NCI-H2107 (cell line): ENCODE results near the gene CDSN.
"Not testable (repeated sequence)": the region's sequence is repeated elsewhere in the genome, so short reads cannot be mapped to it uniquely, and the experiment has no call there.

Experiments
- DNase-seq: peaks from one replicate; lab custom pipeline; 2025; lab: John Stamatoyannopoulos, UW

CDSN gene, protein sequence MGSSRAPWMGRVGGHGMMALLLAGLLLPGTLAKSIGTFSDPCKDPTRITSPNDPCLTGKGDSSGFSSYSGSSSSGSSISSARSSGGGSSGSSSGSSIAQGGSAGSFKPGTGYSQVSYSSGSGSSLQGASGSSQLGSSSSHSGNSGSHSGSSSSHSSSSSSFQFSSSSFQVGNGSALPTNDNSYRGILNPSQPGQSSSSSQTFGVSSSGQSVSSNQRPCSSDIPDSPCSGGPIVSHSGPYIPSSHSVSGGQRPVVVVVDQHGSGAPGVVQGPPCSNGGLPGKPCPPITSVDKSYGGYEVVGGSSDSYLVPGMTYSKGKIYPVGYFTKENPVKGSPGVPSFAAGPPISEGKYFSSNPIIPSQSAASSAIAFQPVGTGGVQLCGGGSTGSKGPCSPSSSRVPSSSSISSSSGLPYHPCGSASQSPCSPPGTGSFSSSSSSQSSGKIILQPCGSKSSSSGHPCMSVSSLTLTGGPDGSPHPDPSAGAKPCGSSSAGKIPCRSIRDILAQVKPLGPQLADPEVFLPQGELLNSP

GRCh38 chr6:31120151-31120915, at the start of gene CDSN:
Gene CDSN (minus strand): TSS chr6:31120446. CDS start chr6:31120419, 27 bp downstream.
- DNase-seq: no peak

GRCh38 chr6:31169123-31169857, 49.0 kb upstream of the CDSN start:
- DNase-seq: no peak

DNA sequence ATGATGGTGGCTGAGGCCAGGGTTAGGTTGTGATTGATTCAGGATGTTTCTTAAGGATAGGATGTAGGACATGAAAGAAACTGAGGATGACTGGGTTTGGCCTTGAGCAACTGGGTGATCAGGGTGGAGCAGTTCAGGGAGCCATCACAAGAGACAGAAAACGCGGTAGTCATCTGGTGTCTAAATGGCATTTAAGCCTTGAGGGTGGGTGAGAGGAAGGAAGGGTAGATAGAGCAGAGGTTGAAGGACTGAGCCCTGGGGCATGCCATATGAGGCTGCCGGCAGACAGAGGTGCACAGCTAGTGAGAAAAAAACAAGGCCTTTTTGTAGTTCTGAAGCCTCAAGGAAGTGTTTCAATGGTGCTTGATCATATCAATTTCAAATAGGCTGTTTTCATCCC, 48.4 kb upstream of the CDSN start:
- no peak for DNase-seq

DNA sequence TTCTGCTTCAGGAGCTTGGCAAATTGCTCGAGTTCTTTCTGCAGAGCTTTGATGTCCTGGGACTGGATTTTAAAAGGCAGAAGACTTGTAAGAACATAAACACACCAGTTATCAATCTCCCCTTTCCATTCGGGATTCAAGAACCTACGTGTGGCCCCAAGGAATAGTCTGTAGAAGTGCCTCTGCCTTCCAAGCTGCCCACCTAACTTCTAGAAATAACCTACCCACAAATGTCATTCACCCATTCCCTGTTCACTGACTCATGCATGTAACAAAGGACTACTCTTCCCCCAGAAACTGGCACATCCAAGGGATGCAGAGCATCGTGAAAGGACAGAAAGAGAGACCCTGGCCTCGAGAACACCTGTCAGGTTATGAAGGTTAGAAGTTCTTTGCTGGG, 45.7 kb upstream of the CDSN start:
- DNase-seq: no peak

DNA sequence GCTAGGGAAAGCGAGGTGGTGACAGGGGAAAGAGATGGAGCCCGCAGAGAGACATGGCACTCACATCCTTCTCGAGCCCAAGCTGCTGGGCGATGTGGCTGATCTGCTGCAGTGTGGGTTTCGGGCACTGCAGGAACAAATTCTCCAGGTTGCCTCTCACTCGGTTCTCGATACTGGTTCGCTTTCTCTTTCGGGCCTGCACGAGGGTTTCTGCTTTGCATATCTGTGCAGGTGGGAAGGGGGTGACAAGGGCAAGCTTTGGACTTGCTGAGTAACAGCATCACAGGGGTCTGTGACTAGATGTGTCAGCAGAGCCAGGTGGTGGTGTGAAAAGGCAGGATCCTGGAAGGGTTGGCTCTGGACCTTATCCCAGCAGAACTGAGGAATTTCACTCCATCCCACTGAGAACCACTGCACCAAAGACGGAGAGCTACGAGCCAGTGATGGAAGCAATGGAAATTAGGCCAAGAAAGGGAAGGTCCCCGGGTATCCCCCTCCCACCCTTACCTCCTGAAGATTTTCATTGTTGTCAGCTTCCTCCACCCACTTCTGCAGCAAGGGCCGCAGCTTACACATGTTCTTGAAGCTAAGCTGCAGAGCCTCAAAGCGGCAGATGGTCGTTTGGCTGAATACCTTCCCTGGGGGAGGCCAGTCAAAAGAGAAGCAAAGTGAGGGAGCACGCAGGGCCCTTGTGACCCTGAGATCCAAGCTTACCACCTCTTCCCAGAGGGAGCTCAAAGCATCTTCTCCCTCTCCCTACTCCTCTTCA, 45.0 kb upstream of the CDSN start:
- DNase-seq: not testable (repeated sequence)

DNA sequence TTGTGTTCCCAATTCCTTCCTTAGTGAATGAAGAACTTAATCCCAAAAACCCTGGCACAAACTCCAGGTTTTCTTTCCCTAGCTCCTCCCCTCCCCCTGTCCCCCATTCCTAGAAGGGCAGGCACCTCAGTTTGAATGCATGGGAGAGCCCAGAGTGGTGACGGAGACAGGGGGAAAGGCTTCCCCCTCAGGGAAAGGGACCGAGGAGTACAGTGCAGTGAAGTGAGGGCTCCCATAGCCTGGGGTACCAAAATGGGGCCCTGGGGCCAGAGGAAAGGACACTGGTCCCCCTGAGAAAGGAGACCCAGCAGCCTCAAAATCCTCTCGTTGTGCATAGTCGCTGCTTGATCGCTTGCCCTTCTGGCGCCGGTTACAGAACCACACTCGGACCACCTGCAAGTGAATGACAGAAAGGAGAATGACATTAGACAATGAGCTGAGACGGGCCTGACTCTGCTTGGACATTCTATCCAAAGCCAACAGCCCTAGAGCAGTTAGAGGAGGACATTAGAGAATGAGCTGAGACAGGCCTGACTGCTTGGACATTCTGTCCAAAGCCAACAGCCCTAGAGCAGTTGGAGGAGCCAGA, 44.3 kb upstream of the CDSN start:
- DNase-seq: not testable (repeated sequence)

DNA sequence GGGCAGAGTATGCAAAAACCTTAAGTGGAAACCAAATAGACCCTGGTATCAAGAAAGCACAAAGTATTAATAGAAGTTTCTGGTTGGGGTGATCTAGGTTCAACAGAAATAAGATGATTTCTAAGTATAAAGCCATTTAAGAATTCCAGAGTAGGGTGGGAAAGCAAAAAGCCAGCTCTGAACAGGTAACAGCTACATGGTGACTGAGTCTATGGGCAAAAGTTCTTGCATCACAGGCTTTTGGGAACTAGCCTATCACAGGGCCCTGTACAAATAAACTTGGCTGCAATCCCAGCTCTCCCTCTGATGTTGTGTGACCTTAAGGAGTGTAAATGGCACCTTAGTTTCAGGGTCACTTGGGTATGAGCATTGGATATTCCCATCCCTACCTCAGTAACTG, 43.7 kb upstream of the CDSN start:
- DNase-seq: no peak

DNA sequence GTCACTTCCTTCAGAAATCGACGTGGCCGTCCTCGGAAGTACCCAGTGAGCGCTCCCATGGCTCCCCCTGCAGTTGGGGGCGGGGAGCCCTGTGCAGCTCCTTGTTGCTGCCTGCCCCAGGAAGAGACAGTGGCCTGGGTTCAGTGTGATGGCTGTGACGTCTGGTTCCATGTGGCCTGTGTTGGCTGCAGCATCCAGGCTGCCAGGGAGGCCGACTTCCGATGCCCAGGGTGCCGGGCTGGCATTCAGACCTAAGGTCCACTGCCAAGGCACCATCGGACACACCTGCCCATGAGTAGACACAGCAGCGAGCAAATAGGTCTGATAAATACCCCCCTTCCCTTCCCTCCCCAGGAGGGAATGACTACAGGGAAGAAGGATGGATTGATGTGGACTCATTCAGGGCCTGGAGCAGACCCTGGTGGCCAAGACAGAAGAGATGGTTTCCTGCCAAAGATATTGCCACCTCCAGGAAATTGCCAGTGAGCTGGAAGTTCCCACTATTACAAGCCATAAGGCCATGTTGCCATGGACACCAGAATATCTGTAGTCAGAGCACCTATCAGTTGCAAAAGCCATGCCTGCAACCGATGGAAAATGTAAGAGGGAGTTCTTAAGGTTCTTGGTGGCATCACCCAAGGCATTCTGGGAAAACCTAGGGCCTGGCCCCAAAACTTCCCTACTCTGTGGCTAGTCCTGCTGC, 42.4 kb upstream of the CDSN start:
- no peak for DNase-seq

GRCh38 chr6:31161216-31162126, 41.2 kb upstream of the CDSN start:
- DNase-seq: no peak

DNA sequence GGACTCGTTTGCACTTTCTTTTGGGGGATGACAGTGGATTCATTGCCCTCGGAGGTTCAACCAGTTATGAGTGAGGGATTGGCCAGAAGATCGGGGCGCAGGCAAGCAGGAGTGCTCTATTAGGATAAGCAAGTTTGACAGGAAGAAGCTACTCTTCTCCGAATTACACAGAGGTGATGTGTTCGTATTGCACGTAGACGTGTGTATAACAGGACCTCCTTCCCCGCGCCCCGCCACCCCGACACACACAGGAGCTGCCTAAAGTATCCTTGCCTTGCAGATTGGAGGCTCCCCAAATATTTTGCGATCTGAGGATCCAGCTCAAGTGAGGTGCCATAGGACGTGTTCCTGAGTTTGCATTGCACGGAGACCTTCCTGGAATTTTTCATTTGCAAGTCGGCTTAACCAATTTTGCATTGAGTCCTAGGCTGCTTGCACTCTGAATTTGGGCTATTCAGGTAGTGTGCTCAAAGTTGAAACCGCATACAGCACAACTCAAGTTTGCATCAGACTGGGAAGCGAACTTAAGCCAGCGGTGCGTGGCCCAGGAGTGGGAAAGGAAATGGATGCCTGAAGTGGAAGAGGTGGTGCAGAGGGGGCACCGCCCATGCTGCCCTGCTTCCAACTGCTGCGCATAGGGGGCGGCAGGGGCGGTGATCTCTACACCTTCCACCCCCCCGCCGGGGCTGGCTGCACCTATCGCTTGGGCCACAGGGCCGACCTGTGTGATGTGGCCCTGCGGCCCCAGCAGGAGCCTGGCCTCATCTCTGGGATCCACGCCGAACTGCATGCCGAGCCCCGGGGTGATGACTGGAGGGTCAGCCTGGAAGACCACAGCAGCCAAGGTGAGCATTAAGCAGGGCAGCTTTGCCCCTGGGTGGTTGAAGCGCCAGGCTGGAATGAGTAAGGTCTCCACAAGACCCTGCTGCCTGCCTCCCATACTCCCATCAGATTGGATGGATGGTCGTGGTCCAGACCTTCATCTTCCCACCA, 38.9 kb upstream of the CDSN start:
- DNase-seq: no peak

GRCh38 chr6:31158140-31158862, 38.1 kb upstream of the CDSN start, which contains the start of gene TCF19:
Gene TCF19 (plus strand): TSS chr6:31158589. CDS start chr6:31159470, 881 bp downstream.
- DNase-seq: peak; percentile 93

DNA sequence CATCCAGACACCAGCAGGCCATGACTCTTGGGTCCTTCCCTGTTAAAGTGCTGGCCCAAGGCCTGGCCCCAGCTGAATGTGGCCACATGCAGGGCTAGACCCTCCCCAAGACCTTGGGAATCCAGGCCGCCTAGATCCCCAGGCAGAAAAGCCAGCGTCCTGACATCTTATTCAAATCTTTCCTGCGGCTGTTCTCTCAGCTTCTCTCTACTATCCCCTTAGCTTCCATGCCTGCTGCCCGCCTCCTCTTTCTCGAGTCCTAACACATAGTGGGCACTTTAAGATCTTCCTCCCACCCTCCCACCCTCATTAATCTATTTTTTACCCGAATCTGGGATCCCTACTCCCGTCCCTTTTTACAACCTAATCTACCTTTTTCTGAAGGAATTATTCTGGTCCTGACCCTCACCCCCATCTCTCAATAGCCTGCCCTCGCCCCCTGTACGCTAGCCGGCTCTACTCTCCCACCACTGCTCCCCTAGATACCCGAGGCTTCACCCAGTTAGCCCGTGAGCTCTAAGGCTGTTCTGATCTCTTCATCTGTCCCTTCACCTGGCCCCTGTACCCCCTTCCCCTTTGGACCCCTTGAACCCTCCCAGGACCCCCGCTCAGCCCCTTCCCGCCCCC, 37.4 kb upstream of the CDSN start, which contains the start of gene CCHCR1:
Gene CCHCR1, minus strand, starts transcription at position 290 of the 627 bp plus-strand sequence. Its CDS starts 202 bp downstream, at position 88.
- no peak for DNase-seq

GRCh38 chr6:31156641-31157040, 36.4 kb upstream of the CDSN start:
- no peak for DNase-seq

- no peak for DNase-seq
Observed at GRCh38 chr6:31154436-31154835, 34.2 kb upstream of the CDSN start.

GRCh38 chr6:31152781-31153180, 32.5 kb upstream of the CDSN start:
- no peak for DNase-seq

DNA sequence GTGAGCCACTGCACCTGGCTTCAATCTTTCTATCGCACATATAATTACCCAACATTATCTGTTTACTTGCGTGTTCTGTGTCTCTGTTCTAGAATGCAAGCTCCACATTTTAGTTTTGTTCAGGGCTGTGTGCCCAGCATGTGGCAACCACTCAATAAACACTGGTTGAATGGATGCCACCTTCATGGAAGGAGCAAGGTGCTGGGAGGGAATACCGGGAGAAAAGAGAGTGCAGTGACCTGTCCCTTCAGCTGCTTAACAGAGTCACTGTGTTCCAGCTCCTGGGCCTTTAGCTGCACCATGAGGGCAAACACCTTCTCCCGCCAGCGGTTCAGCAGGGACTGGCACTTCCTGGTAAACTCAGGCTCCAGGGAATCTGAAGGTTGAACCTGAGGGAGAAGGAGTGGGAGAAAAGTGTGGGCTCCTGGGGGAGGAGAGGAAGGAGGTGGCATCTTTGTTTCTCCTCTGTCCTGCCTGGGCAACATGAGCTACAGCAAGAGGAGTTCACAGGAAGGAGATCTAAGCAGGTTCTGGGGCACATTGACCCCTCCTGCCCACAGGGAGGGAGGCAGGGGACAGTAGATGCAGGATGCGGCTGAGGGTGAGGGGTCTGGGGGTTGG, 29.7 kb upstream of the CDSN start:
- DNase-seq: no peak
